PC-9 (cell line): ENCODE data around the gene PRR5L.
"Not testable (repeated sequence)": the region's sequence is repeated elsewhere in the genome, so short reads cannot be mapped to it uniquely, and the experiment has no call there.

Experiments
- CTCF ChIP-seq: fragments of 200-600 bp; sonication (generic); conservative IDR thresholded peaks from 2 replicates; pipeline ENCODE4 v1.6.1; 2017; ENCODE audit warnings: mixed run types, antibody characterized with exemption, mild to moderate bottlenecking, moderate library complexity
- EZH2 ChIP-seq: fragments of 200-600 bp; sonication (generic); IDR thresholded peaks from 2 replicates; pipeline ENCODE4 v1.8.0; 2017; ENCODE audit warnings: antibody characterized with exemption, low read depth

- not testable (repeated sequence) for TF ChIP-seq CTCF, EZH2
Measured at GRCh38 chr11:36483042-36483441, 187.0 kb downstream of the PRR5L start.
